Chondrocyte (in vitro differentiated cells): ENCODE results near the gene KCNH6. TPM values are rescaled to one million over a fixed set of nuclear protein-coding genes. Genes with fewer than 3 reads are reported as not detected.

Source experiments
- DNase-seq: peaks from one replicate; pipeline ENCODE4 v3.0.0; 2021; ENCODE audit warnings: mixed read lengths, low spot score
- H3K27ac Mint-ChIP-seq: one replicate; pipeline ENCODE4 v1.8.0; 2021; ENCODE audit warnings: mild to moderate bottlenecking, moderate library complexity, mixed read lengths; ENCODE audit not compliant: unreplicated experiment
- H3K27me3 Mint-ChIP-seq: 2 replicates; pipeline ENCODE4 v1.8.0; 2021; ENCODE audit warnings: low read depth, mixed read lengths
- H3K36me3 Mint-ChIP-seq: 2 replicates; pipeline ENCODE4 v1.8.0; 2021; ENCODE audit warnings: low read depth, mixed read lengths
- H3K4me1 Mint-ChIP-seq: 2 replicates; pipeline ENCODE4 v1.8.0; 2021; ENCODE audit warnings: low read depth, mild to moderate bottlenecking, mixed read lengths
- H3K4me3 Mint-ChIP-seq: one replicate; pipeline ENCODE4 v1.8.0; 2021; ENCODE audit warnings: mild to moderate bottlenecking, moderate library complexity, mixed read lengths; ENCODE audit not compliant: unreplicated experiment
- H3K9me3 Mint-ChIP-seq: 2 replicates; pipeline ENCODE4 v1.8.0; 2021; ENCODE audit warnings: low read depth, mixed read lengths
- CTCF ChIP-seq: fragments of 200-600 bp; sonication (generic); IDR thresholded peaks from 2 replicates; pipeline ENCODE4 v1.5.0; 2021; ENCODE audit warnings: antibody characterized with exemption, mild to moderate bottlenecking, moderate library complexity
- long read RNA-seq: library from polyadenylated mRNA; stranded (forward); transcript quantifications from one replicate; pipeline ENCODE4 v2.0.0, GENCODE V29; 2021
- total RNA-seq: library from RNA; stranded (reverse); gene quantifications from 3 replicates; pipeline ENCODE4 v1.2.1, GENCODE V29; 2021

The KCNH6 gene
- not detected in 3 replicates for total RNA-seq
- long read RNA-seq, result 0 reads

- H3K4me3 Mint-ChIP-seq, result peak within 1 kb of the TSS; percentile 10
- H3K27me3 Mint-ChIP-seq, result peaks cover 33% of the 10 kb centered on the region
- no peaks in the 10 kb centered on the region for H3K9me3 Mint-ChIP-seq
- no peak within 1 kb of the TSS for H3K27ac Mint-ChIP-seq
- peaks cover 3% of the 10 kb centered on the region for H3K4me1 Mint-ChIP-seq
- no peak for TF ChIP-seq CTCF
- no peak for DNase-seq
- H3K36me3 Mint-ChIP-seq, result no peaks in the 10 kb centered on the region
Measured at GRCh38 chr17:63523253-63523855, at the start of gene KCNH6. KCNH6 (plus strand) TSS chr17:63523358; CDS start chr17:63523414, 56 bp downstream.

GRCh38 chr17:63474174-63474573, 49.0 kb upstream of the KCNH6 start:
- Mint-ChIP-seq H3K4me1 (peaks cover 11% of the 10 kb centered on the region), H3K27me3 (peaks cover 24% of the 10 kb centered on the region), H3K27ac (no peak overlapping the region), H3K4me3 (no peak overlapping the region), H3K36me3 (no peaks in the 10 kb centered on the region), H3K9me3 (no peaks in the 10 kb centered on the region)
- no peak for TF ChIP-seq CTCF
- DNase-seq, result no peak

- H3K4me1 Mint-ChIP-seq, result peaks cover 11% of the 10 kb centered on the region
- no peak overlapping the region for H3K27ac Mint-ChIP-seq
- no peaks in the 10 kb centered on the region for H3K36me3 Mint-ChIP-seq
- peak; percentile 40 for DNase-seq
- H3K27me3 Mint-ChIP-seq, result peaks cover 24% of the 10 kb centered on the region
- H3K9me3 Mint-ChIP-seq, result no peaks in the 10 kb centered on the region
- peak overlapping the region; percentile 40 for H3K4me3 Mint-ChIP-seq
- no peak for TF ChIP-seq CTCF
Measured at GRCh38 chr17:63474586-63475460, 48.3 kb upstream of the KCNH6 start.

GRCh38 chr17:63475491-63476412, 47.4 kb upstream of the KCNH6 start:
- Mint-ChIP-seq H3K4me3 (peak overlapping the region; percentile 45), H3K4me1 (peaks cover 11% of the 10 kb centered on the region), H3K9me3 (no peaks in the 10 kb centered on the region), H3K36me3 (no peaks in the 10 kb centered on the region), H3K27me3 (peaks cover 24% of the 10 kb centered on the region), H3K27ac (no peak overlapping the region)
- TF ChIP-seq CTCF, result no peak
- peak; percentile 78 for DNase-seq

- DNase-seq, result peak; percentile 61
- H3K27me3 Mint-ChIP-seq, result peaks cover 24% of the 10 kb centered on the region
- H3K4me3 Mint-ChIP-seq, result peak overlapping the region; percentile 45
- H3K36me3 Mint-ChIP-seq, result no peaks in the 10 kb centered on the region
- no peak for TF ChIP-seq CTCF
- no peak overlapping the region for H3K27ac Mint-ChIP-seq
- H3K4me1 Mint-ChIP-seq, result peaks cover 11% of the 10 kb centered on the region
- H3K9me3 Mint-ChIP-seq, result no peaks in the 10 kb centered on the region
Measured at GRCh38 chr17:63476459-63476853, 46.7 kb upstream of the KCNH6 start.
